Astrocyte (in vitro differentiated cells and primary cell): ENCODE data around the gene MRPS6.

Experiments
- CTCF ChIP-seq: IDR thresholded peaks from 2 replicates; pipeline ENCODE4 v1.5.1; 2011; ENCODE audit warnings: low read depth, mild to moderate bottlenecking, inconsistent platforms, low read length, moderate library complexity; ENCODE audit not compliant: insufficient read depth
- EZH2 ChIP-seq: IDR thresholded peaks from 2 replicates; pipeline ENCODE4 v1.6.1; 2012; ENCODE audit warnings: mild to moderate bottlenecking, low read length, inconsistent platforms; ENCODE audit not compliant: insufficient read depth

- TF ChIP-seq CTCF = no peak
- no peak for TF ChIP-seq EZH2
These were observed 25.5 kb upstream of the MRPS6 start for GRCh38 chr21:34047835-34048234.
